ENCODE data around the gene ATP2B3. TPM values are rescaled to one million over a fixed set of nuclear protein-coding genes. Genes with fewer than 3 reads are reported as not detected.

The ATP2B3 gene
- total RNA-seq, 1 experiment from 2014 or later = not detected

DNA sequence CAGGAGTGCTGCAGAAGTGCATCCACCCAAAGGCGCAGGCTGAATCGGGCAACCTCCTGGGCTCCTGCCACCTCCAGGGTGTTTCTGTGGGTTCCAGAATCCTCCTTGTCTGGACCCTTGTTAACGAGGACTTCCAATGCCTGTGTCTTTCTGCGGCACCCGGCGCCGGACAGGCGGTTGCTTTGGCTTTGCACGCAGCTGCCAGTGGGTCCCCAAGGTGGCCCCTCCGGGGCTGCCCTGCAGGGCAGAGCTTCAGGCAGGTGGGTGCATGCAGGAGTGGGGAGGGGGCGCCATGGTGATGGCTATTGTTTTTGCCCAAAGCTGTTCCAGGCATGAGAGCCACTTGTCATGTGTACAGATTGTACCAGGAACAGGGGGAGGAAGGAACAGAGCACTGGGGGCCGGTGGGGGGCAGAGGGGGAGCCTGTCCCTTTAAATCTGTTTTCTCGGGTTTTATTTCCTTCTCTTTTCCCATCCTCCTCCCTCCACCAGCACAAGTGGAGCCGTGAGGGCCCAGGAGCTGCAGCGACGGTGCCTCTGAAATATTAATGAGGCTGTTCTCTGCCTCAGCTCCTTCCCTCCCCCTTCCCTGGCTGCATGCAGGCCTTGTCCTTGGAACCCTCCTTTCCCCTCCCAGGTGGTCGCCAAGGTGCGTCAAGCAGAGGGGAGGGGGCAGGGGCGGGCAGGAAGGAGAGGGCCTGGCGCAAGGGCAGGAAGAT, 13.1 kb downstream of the ATP2B3 start:
- DNase-seq (ENCODE audit: low read depth) = no peak

DNA sequence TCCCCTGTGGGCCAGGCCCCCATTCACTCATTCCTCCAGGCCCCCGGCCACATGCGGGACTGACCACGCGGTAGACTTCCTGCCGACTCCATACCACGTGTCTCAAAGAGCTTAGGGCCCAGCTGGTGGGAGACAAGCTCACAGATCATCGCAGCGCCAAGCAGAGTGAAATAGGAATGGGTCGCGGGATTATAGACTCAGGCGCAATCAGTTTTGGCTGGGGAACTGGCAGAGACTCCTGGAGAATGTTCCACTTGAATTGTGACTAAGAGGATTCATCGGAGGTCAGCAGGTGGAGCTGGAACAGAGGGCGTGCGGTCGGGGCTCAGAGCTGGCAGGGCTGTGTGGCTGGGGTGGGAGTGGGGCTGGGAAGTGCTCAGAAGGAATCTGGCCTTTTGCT, 15.6 kb downstream of the ATP2B3 start:
- peak; percentile 23 for DNase-seq (ENCODE audit: low read depth)

DNA sequence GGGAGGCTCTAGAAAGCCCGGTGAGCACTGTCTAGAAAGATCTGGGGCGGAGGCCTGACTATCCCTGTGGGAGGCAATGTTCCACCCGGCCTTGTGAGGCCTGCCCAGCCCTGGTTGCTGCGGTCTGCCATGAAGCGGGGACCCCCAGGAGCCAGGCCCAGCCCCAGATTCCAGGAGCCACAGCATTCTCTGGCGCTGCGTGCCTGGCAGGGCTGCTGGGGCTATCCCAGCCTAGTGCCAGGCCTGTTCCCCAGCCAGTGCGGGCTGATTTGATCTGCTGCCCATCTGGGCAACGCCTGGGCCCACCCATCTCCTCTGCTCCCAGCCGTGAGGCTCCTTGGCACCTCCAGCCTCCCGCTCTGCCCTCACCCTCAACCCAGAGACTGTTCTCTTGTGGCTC, 19.6 kb downstream of the ATP2B3 start:
- no peak for DNase-seq (ENCODE audit: low read depth)

DNA sequence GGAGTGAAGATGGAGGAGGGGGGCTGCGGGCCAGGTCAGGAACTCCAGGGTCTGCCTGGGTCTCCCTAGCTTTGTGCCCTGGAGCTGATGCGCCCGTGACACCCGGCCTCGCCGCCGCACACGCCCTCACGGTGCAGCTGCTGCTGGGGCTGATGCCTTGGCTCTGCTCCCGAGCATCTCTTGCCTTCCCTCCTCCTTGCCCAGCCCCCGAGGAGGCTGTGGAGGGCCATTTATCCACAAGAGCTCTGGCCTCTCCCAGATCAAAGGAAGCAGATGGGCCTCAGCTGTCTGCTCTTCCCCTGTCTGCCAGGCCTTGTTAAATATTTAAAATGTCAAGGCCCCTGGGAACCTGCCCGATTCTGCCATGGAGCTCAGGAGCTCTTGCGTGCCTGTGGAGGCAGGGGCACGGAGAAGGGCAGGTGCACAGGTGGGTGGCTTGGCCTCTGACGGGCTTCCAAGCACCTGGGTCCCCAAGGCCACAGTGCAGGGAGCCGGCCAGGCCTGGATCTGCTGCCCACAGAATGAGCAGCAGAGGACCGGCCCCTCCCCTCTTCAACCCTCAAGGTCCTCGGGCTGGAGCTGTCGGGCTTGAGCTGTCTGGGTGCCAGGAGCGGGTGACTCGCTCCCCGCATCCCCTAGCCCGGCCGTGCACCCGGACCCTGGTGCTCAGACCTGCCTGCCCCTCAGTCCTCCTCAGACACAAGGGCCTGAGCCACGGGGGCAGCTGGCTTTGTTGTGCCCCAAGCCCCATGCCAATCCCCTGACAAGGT, 20.3 kb downstream of the ATP2B3 start:
- DNase-seq (ENCODE audit: low read depth) = peak; percentile 19

DNA sequence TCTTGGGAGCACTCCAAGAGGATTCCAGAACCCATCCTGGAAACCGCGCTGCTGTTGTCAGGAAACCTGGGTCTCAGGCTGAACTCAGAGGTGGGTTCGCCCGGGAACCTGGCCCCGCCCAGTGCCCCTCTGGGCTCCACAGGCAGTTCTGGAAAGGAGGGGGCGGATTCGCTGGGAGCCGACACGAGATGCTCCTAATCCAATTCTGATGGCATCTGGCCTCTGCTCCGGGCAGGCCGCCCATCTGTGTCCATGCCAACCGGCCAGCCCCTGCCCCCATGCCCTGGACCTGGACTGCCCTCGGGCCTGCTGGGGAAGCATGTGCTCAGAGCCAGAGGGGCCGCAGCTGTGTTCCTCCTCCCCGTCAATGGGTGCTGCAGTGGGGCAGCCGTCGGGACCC, 21.0 kb downstream of the ATP2B3 start:
- DNase-seq (ENCODE audit: low read depth) = no peak

DNA sequence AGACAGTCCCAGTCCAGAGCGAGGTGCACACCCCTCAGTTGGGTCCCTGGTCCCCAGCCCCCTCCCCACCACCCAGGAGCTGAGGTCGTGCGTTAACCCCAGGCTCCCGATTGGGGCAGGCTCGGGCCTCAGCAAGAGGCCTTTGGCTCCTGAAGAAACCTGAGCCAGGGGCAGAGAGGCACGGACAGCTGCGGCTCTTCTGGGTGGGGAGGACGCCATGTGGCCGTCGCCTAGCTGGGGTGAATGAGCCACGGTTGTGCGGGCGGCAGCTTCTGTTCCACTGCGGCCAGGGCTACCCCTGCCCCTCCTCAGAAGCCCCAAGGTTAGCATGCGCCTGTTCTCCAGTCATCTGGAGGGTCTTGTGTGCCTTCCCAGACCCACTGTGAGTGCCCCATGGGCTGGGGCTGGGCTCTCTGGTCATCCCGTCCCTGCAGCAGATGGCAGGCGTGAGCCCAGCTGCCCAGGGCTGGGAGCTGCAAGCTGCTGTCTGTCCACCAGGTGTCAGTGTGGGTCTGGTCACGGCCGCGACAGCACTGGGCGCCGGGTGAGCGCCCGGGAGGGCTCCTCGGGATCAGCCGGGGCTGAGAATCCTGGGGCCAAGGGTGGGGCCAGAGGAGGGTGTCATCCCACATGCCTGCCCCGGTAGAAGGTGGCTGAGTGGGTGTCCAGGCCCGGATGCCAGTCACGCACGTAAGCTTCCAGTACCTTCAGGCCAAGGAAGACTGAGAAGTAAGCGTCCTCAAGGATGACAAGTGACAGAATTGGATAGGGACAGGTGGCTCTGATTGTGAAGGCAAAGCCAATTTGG, 21.9 kb downstream of the ATP2B3 start:
- peak; percentile 45 for DNase-seq (ENCODE audit: low read depth)

DNA sequence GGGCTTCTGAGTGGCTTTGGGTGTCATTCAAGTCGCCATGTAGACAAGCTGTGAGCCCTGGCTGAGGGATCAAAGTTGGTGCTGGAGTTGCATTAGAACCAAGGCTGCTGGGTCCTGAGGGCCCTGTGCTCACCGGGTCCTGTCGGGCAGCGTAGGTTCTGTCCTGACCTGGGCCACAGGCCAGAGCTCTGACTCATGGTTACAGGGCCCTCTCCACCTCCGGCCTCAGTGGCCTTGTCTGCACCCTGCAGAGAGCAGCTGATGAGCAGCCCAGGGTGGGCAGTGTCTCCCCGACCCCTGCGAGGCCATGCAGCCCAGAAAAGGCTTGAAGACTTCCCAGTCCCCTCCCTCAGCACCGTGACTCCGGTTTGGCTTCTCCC, 22.5 kb downstream of the ATP2B3 start:
- DNase-seq (ENCODE audit: low read depth) = no peak

DNA sequence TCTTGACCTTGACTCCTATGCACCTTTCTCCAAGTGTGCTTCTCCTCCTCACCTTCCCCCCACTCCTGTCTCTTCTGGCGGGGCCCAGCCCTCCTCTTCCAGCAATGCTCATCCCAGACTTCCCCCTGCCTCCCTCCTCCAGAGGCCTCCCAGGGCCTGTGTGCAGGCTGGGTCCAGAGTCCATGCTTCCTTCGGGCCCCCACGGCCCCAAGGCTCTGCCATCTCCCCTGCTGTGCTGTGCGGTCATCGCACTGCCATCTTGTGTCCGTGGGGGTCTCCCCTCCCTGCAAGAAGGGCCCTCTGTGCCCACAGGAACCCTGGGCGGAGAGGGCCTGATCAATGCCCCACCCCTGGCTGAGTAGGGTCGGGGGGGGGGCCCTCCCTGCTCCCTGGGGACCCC, 27.3 kb downstream of the ATP2B3 start:
- no peak for DNase-seq (ENCODE audit: low read depth)

DNA sequence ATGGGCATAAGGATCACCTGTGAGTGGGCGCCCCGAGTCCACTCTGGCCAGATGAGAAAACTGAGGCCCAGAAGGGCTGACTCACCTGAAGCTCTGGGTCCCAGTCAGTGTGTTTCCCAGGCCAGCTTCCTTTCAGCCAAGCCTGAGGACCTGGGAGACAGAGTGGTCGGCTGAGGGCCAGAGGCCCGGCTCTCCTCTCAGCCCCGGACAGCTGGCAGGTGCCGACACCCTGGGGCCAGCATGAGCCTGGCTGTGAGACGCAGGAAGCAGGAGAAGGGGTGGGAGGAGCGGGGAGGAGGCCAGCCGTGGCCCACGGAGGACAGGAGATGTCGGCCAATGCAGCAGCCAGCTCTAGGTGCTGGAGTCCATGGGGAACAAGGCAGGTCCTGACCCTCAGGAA, 28.9 kb downstream of the ATP2B3 start:
- no peak for DNase-seq (ENCODE audit: low read depth)

DNA sequence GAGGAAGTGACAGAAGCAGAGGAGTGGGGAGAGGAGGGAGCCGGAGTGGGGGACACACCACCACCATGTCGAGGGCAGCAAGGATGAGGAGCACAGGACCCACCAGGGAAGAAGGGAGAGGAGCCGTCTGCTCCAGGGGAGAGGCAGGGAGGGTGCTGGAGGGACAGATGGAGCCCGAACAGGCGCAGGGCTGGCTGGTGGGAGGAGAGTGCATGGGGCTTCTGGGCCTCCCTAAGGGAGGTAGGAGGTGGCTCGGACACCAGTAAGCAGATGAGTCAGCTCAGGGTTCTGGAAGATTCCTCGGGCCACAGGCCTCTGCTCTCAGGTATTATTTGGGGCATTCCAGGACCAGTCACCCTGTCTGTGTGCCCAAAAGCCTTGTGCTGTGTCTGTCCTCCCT, 29.8 kb downstream of the ATP2B3 start:
- no peak for DNase-seq (ENCODE audit: low read depth)

DNA sequence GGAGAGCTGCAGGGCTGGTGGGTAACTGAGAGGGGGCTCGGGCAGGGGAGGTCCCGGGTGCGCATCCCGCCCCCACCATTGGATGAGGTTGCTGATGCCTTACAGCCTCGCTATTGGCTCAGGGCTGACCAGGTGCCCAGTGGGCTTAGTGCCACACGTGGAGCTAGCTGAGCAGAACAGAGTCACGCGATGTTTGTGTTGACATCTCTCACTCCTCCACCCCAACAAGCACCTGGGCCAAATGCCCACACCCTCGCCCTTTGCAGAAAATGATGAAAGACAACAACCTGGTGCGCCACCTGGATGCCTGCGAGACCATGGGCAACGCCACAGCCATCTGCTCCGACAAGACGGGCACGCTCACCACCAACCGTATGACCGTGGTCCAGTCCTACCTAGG, 31.8 kb downstream of the ATP2B3 start:
- DNase-seq (ENCODE audit: low read depth) = no peak

DNA sequence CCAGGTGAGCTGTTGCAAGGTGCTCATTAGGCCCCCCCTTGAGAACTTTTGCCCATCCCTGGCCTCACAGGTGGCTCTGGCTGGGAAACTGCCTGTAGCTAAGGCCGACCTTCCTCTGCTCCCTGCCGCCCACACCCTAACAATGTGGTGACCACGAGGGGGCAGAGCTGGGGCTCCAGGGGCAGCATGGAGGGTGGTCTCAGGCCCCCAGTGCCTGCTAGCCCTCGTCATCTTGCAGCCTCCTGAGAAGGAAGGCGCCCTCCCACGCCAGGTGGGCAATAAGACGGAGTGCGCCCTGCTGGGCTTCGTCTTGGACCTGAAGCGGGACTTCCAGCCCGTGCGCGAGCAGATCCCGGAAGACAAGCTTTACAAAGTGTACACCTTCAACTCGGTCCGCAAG, 32.4 kb downstream of the ATP2B3 start:
- no peak for DNase-seq (ENCODE audit: low read depth)

DNA sequence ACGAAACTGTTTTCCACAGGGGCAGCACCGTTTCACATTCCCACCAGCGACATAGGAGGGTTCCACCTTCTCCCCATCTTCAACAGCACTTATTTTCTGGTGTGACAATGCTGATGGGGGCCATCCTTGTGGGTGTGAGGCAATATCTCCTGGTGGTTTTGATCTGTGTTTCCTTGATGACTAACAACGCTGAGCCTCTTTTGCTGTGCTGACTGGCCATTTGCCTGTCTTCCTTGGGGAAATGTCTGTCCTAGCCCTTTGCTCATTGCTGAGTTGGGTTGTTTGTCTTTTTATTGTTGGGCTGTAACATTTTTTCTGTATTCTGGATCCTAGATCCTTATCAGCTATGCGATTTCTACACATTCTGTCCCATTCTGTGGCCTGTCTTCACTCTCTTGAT, 33.7 kb downstream of the ATP2B3 start:
- DNase-seq (ENCODE audit: low read depth) = peak; percentile 9

DNA sequence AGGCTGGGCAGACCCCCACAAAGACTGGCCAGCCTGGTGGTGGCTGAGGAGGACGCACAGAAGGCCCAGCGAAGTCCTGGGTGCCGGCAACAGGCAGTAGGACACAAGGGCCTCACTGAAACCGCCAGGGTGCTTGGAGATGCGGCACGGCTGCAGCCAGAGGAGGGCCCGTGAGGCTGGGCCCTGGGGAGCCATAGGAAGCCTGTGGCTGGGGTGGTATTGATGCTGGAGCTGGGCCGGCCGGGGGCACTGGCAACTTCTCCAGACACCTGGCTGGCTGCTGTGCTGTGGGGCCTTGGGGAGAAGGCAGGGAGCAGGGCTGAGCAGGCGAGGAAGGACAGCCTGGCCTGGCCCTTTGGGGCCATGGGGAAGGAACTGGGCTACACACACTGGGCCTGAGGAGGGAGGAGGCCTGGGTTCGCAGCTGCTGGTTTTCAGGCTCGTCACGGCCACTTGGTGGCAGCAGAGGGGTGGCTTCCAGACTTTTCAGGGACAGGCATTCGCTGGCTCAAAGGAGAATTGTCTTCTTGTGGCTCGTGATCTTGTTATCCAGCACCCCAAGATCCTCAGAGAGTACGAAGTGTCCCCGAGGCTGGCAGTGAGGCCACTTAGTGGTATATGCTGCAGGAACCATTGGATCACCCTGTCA, 37.2 kb downstream of the ATP2B3 start:
- DNase-seq (ENCODE audit: low read depth) = peak; percentile 19

DNA sequence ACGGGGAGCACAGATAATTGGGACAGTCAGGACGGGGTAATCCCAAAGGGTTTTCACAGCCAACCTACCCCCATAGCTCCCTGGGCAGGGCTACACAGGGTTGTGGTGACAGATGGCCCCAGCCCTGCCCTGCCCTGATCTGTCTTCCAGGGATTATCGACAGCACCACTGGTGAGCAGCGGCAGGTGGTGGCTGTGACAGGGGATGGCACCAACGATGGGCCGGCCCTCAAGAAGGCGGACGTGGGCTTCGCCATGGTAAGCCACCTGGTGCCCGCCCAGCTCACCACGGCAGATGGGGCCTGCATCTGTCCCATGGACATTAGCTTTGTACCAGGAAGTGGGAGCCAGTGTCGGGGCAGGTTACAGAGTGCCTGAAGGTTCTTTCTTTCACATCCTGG, 39.3 kb downstream of the ATP2B3 start:
- no peak for DNase-seq (ENCODE audit: low read depth)

DNA sequence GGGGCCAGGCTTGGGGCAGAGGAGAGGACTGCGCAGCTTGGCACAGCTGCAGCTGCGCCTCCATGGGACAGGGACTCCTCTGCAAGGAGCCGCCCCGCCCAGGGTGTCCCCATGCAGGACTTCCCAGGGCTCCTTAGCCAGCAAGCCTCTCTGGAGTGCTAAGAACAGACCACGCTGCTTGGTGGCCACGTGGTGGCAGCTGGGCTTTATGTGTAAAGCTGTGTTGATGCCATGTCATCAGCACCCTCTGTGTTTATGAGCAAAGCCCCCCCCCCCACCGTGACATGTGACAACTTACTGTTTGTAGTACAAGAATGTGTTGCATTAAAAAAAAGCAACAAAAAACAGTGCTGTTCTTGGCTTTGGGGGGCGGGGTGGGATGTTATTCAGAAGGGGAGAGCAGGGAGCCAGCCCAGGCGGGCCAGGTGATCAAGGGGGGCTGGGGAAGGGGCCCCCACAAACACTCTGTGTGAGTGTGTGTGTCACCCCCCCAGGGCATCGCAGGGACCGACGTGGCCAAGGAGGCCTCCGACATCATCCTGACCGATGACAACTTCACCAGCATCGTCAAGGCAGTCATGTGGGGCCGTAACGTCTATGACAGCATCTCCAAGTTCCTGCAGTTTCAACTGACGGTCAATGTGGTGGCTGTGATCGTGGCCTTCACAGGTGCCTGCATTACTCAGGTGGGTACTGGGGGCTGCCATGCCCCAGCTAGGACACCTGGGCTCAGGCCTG, 40.3 kb downstream of the ATP2B3 start:
- DNase-seq (ENCODE audit: low read depth) = no peak

DNA sequence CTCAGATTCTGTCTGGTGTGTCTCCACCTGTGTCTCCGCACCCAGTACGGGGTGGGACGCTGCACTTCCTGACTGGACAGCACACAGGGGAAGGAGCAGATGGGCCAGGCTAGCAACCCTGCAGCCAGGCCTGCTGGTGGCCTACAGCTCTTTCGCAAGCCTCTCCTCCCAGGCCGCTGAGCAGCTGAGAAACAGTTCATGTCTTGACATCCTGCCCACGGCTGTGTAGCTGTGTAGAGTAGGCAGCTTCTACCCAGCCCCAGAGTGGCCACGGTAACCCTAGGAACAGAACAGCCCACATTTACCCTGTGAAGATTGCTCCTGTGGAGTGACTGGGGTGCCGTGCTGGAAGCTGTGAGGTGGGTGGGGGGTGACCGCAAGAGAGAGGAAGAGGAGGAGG, 42.6 kb downstream of the ATP2B3 start:
- no peak for DNase-seq (ENCODE audit: low read depth)

DNA sequence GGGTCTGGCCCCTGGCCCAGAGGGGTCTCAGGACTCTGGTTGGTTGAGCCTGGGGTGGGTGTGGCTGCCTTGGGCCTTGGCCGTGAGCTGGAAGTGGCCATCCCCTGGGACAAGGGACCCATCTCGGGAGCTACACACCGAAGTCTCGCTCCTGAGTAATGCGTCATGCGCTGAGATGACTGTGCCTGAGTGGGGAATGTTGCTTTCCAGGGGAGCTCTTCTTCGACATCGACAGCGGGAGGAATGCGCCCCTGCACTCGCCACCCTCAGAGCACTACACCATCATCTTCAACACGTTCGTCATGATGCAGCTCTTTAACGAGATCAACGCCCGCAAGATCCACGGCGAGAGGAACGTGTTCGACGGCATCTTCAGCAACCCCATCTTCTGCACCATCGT, 43.0 kb downstream of the ATP2B3 start:
- no peak for DNase-seq (ENCODE audit: low read depth)

DNA sequence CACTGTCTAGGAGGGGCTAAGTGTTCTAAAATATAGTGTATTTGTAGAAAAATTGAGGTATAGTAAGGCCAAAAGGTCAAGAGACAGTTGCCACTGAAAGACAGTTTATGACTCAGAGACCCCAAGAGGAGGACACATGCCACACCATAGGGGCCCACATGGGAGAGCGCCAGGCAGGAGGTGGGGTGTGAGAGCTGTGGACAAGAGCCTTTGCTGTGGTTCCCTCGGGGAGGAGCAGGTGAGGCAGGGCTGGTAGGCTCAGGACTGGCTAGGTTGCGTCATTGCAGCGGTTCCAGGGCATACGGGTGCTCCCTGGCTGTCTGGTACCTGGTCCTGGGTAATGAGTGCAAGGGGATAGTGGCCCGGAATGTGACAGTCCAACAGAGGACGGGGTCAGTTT, 43.9 kb downstream of the ATP2B3 start:
- DNase-seq (ENCODE audit: low read depth) = no peak

DNA sequence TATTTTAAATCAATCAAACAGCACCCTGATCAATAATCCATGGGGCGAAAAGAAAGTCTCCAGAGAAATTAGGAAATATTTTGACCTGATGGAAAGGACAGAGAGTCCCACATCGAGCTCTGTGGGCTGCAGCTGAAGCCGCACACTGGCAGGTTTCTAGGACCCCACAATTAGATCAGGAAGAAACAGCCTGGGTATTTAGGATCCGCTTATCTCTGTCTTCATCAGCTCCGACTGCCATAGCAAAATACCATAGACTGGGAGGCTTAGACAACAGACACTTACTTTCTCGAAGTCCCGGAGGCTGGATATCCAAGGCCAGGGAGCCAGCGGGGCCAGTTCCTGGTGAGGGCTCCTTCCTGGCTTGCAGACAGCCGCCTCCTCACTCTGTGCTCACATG, 45.1 kb downstream of the ATP2B3 start:
- no peak for DNase-seq (ENCODE audit: low read depth)

DNA sequence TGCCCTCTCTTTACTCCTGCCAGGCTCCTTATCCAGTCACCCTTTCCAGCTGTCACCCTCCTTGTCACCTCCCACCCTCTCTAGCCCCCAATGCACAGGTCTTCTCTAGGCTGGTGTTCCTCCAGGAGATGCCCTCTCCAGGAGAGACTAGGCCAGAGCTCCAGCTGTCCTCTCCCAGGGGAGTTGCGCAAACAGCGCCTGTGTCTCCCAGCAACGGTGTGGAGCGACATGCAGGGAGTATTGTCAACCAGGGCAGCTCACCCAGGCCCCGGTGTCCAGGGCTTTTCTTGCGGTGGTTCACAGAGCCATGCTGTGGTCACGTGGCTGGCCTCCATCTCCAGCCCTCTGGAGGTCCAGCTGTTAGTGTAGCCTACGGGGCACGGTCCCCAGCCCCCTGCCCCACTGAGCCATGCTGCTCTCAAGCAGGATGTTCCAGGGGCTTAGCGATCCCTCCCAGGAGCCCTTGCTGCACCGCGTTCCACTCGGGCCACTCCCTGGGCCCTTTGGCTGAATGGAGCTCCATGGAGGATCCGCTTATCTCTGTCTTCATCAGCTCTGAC, 46.7 kb downstream of the ATP2B3 start:
- peak; percentile 9 for DNase-seq (ENCODE audit: low read depth)

All from LHCN-M2 (cell line).